Measurements from ENCODE around the gene THRSP.

THRSP gene

GRCh38 chr11:78049348-78049747, 14.3 kb upstream of the THRSP start:
- TF ChIP-seq BACH2 (CRISPR knock-in tag; IDR thresholded peaks at IDR 0.05; ENCODE audit: borderline replicate concordance) = no peak
- TF ChIP-seq ZNF70 (CRISPR knock-in tag; IDR thresholded peaks at IDR 0.05) = no peak
- no peak for TF ChIP-seq CSDC2 (CRISPR knock-in tag; IDR thresholded peaks at IDR 0.05)
- no peak for TF ChIP-seq ZFP30 (CRISPR knock-in tag; IDR thresholded peaks at IDR 0.05)
- TF ChIP-seq TOX (CRISPR knock-in tag; IDR thresholded peaks at IDR 0.05; ENCODE audit: borderline replicate concordance) = no peak
- TF ChIP-seq PATZ1 (CRISPR knock-in tag; IDR thresholded peaks at IDR 0.05; ENCODE audit: borderline replicate concordance) = no peak
- no peak for TF ChIP-seq ZNF8 (CRISPR knock-in tag; IDR thresholded peaks at IDR 0.05)
- no peak for TF ChIP-seq CSRNP3 (CRISPR knock-in tag; IDR thresholded peaks at IDR 0.05)
- no peak for TF ChIP-seq ZNF565 (CRISPR knock-in tag; conservative IDR thresholded peaks at IDR 0.05; ENCODE audit: low read depth)
- TF ChIP-seq POU6F1 (CRISPR knock-in tag; IDR thresholded peaks at IDR 0.05; ENCODE audit: borderline replicate concordance, low read depth) = no peak
- TF ChIP-seq CREB5 (CRISPR knock-in tag; IDR thresholded peaks at IDR 0.05; ENCODE audit: low read depth) = no peak
- TF ChIP-seq PPARA (CRISPR knock-in tag; IDR thresholded peaks at IDR 0.05; ENCODE audit: borderline replicate concordance) = no peak
- no peak for TF ChIP-seq GLIS3 (CRISPR knock-in tag; IDR thresholded peaks at IDR 0.05)
- TF ChIP-seq ARNTL (CRISPR knock-in tag; IDR thresholded peaks at IDR 0.05; ENCODE audit: borderline replicate concordance, low read depth) = no peak
- TF ChIP-seq SNAI2 (CRISPR knock-in tag; IDR thresholded peaks at IDR 0.05) = no peak
- TF ChIP-seq RARB (CRISPR knock-in tag; IDR thresholded peaks at IDR 0.05) = no peak
- no peak for TF ChIP-seq OSR1 (CRISPR knock-in tag; IDR thresholded peaks at IDR 0.05)
- no peak for ATAC-seq

- TF ChIP-seq ARNTL (CRISPR knock-in tag; IDR thresholded peaks at IDR 0.05; ENCODE audit: borderline replicate concordance, low read depth) (no peak), ZFP3 (CRISPR knock-in tag; IDR thresholded peaks at IDR 0.05) (peak; percentile 27; the same call in 1 of the 2 replicates)
These were observed 12.5 kb upstream of the THRSP start for GRCh38 chr11:78050964-78051831.

GRCh38 chr11:78054971-78055370, 8.7 kb upstream of the THRSP start:
- ATAC-seq = no peak
- TF ChIP-seq BACH2 (CRISPR knock-in tag; IDR thresholded peaks at IDR 0.05; ENCODE audit: borderline replicate concordance) (no peak), PPARA (CRISPR knock-in tag; IDR thresholded peaks at IDR 0.05; ENCODE audit: borderline replicate concordance) (no peak), TSHZ2 (CRISPR knock-in tag; IDR thresholded peaks at IDR 0.05) (no peak), CSRNP3 (CRISPR knock-in tag; IDR thresholded peaks at IDR 0.05) (no peak), TOX (CRISPR knock-in tag; IDR thresholded peaks at IDR 0.05; ENCODE audit: borderline replicate concordance) (no peak), ESRRG (CRISPR knock-in tag; IDR thresholded peaks at IDR 0.05) (no peak), RARB (CRISPR knock-in tag; IDR thresholded peaks at IDR 0.05) (no peak), ISL1 (CRISPR knock-in tag; IDR thresholded peaks at IDR 0.05) (no peak), ZC3H10 (CRISPR knock-in tag; IDR thresholded peaks at IDR 0.05) (no peak), SNAI2 (CRISPR knock-in tag; IDR thresholded peaks at IDR 0.05) (no peak), ZNF70 (CRISPR knock-in tag; IDR thresholded peaks at IDR 0.05) (no peak)

More at GRCh38 chr11:78050964-78051831, 12.5 kb upstream of the THRSP start:
- peak; percentile 65 for ATAC-seq
